Effector memory CD8-positive, alpha-beta T cell (primary cell): ENCODE results near the gene VPS8.

Source experiments
- ATAC-seq: fragments of 150-1000 bp; cut with Tn5 transposase; replicated peaks from 2 replicates; pipeline ENCODE4 v1.10.0; 2021; ENCODE audit warnings: mild to moderate bottlenecking, moderate library complexity
- DNase-seq, 3 experiments: peaks; one replicate each; pipeline ENCODE4 v3.0.0; 2021
- H3K27ac Mint-ChIP-seq, 2 donors: one replicate each; pipeline ENCODE4 v1.8.0; 2022; ENCODE audit warnings: mild to moderate bottlenecking in 2 of 2, mixed read lengths in 2 of 2, moderate library complexity in 2 of 2
- H3K27me3 Mint-ChIP-seq, 2 donors: one replicate each; pipeline ENCODE4 v1.8.0; 2022; ENCODE audit warnings: mixed read lengths in 2 of 2
- H3K36me3 Mint-ChIP-seq: one replicate; pipeline ENCODE4 v1.8.0; 2022; ENCODE audit warnings: mild to moderate bottlenecking, moderate library complexity, mixed read lengths; ENCODE audit not compliant: insufficient read depth
- H3K4me1 Mint-ChIP-seq, 2 donors: one replicate each; pipeline ENCODE4 v1.8.0; 2022; ENCODE audit warnings: low read depth in 2 of 2, mixed read lengths in 2 of 2
- H3K4me3 Mint-ChIP-seq, 2 donors: one replicate each; pipeline ENCODE4 v1.8.0; 2022; ENCODE audit warnings: mild to moderate bottlenecking in 2 of 2, mixed read lengths in 2 of 2, moderate library complexity in 2 of 2
- H3K9me3 Mint-ChIP-seq, 2 donors: one replicate each; pipeline ENCODE4 v1.8.0; 2022; ENCODE audit warnings: mixed read lengths in 2 of 2

VPS8 gene

DNA sequence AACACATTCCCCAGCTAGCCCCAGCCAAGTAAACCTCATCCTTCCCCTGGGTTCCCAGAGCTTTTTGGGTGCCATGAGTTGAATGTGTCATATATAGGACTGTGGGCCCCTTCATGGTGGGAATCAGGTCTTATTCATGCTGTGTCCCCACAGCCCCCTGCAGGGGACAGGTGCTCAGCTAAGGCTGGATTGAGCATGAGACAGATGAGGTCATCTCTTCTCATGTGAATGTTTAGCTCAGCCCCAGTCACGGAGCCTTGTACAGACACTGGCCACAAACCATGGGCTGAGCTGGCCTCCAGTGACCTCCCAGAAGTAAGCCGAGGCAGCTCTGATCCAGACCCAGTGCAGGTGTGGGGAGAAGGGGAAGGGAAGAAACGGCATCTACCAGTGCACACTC, 270.2 kb downstream of the VPS8 start:
- no peaks in the 10 kb centered on the region for H3K36me3 Mint-ChIP-seq
- DNase-seq (no peak), ATAC-seq (no peak)
- H3K27me3 Mint-ChIP-seq = peaks cover 19 to 43% of the 10 kb centered on the region in 2 donors
- no peaks in the 10 kb centered on the region for H3K4me1 Mint-ChIP-seq
- H3K9me3 Mint-ChIP-seq = no peaks in the 10 kb centered on the region
- H3K27ac Mint-ChIP-seq = no peak overlapping the region
- H3K4me3 Mint-ChIP-seq = no peak overlapping the region

DNA sequence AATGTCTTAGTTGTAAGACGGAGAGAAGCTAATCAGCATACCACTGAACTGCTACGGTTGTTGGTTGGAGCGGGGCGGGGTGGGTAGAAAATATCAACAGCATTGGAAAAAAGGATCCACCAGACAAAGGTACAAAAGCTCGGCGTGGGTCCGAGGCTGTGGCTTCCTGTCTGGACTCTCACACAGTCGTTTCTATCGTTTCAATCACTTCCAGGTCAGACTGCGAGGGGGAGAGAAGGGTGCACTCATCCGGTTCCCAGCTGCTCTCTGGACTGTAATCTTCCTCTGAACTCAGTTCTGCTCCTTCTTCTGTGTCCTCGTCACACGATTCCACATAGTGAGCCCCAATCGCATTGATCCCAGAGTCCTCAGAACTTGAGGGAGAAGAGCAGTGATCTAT, 270.9 kb downstream of the VPS8 start:
- H3K27me3 Mint-ChIP-seq = peaks cover 22 to 42% of the 10 kb centered on the region in 2 donors
- no peaks in the 10 kb centered on the region for H3K9me3 Mint-ChIP-seq
- no peak for DNase-seq
- H3K4me1 Mint-ChIP-seq = no peaks in the 10 kb centered on the region
- H3K27ac Mint-ChIP-seq = no peak overlapping the region
- no peaks in the 10 kb centered on the region for H3K36me3 Mint-ChIP-seq
- H3K4me3 Mint-ChIP-seq = no peak overlapping the region
- no peak for ATAC-seq

DNA sequence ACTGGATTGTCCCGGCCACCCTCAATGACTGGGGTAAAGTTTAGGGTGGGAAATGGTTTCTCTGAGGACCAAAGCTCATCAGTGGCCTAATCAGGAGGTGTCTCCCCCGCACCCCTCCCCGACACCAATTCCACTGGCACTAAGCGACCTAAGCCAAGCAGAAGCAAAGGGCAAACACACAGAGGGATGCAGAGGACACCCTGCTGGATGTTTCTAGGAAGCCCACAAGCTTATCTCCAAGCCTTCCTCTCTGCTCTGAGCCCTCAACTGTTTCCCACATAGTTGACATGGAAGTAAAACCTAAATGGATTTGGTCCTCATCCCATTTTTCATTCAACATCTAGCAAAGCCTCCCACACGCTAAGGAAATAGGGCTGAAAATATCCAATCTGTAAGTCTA, 272.4 kb downstream of the VPS8 start:
- Mint-ChIP-seq H3K27ac (no peak overlapping the region), H3K36me3 (no peaks in the 10 kb centered on the region), H3K4me1 (no peaks in the 10 kb centered on the region), H3K9me3 (no peaks in the 10 kb centered on the region), H3K4me3 (no peak overlapping the region), H3K27me3 (peaks cover 22 to 42% of the 10 kb centered on the region in 2 donors)
- no peak for ATAC-seq
- DNase-seq = no peak

DNA sequence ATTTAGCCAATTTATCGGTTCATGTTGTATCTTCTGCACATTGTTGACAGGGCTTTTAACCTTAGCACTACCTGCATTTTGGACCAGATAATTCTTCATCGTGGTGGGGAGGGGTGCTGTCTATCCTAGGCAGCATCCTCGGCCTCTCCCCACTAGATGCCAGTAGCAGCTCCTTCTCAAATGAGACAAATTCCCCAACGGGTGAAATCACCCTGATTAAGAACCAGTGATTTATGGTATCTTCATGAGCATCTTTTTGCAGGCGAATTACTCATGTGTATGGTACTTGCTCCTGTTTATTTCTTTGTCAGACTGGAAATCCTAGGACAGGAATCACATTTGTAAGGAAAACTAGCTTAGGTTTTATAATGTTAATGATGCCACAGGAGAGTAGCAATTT, 272.9 kb downstream of the VPS8 start:
- DNase-seq = no peak
- Mint-ChIP-seq H3K27me3 (peaks cover 22 to 42% of the 10 kb centered on the region in 2 donors), H3K9me3 (no peaks in the 10 kb centered on the region), H3K4me3 (no peak overlapping the region), H3K27ac (no peak overlapping the region), H3K4me1 (no peaks in the 10 kb centered on the region), H3K36me3 (no peaks in the 10 kb centered on the region)
- no peak for ATAC-seq

- Mint-ChIP-seq H3K27ac (no peak overlapping the region), H3K36me3 (no peaks in the 10 kb centered on the region), H3K9me3 (no peaks in the 10 kb centered on the region), H3K27me3 (peaks cover 34 to 36% of the 10 kb centered on the region in 2 donors), H3K4me1 (no peaks in the 10 kb centered on the region), H3K4me3 (no peak overlapping the region)
- DNase-seq (no peak), ATAC-seq (no peak)
Measured at GRCh38 chr3:185087419-185087818, 275.5 kb downstream of the VPS8 start.

DNA sequence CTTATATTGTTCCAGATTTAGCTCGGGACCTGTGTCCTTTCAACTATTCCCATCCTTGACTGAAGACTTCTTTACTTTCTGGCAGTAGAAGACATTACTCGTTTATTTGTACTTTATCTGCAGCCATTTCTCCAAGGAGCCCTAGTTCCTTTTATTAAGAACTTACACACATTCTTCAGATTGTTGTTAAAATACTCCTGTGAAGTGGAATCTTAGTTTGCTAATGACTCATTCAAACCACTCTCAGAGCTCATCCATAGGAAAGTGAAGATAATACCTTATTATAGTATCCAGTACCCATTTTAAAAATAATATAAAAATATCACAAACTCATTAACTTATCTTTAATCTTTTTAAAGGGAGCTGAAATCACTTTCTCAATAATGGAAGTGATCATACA, 277.4 kb downstream of the VPS8 start:
- Mint-ChIP-seq H3K27ac (no peak overlapping the region), H3K4me3 (no peak overlapping the region), H3K4me1 (no peaks in the 10 kb centered on the region), H3K27me3 (peaks cover 39 to 50% of the 10 kb centered on the region in 2 donors), H3K36me3 (no peaks in the 10 kb centered on the region), H3K9me3 (no peaks in the 10 kb centered on the region)
- DNase-seq (no peak), ATAC-seq (no peak)

- peaks cover 39 to 52% of the 10 kb centered on the region in 2 donors for H3K27me3 Mint-ChIP-seq
- H3K27ac Mint-ChIP-seq = no peak overlapping the region
- no peak for DNase-seq
- no peaks in the 10 kb centered on the region for H3K9me3 Mint-ChIP-seq
- H3K36me3 Mint-ChIP-seq = no peaks in the 10 kb centered on the region
- ATAC-seq = no peak
- H3K4me3 Mint-ChIP-seq = no peak overlapping the region
- no peaks in the 10 kb centered on the region for H3K4me1 Mint-ChIP-seq
Measured at GRCh38 chr3:185089751-185090150, 277.8 kb downstream of the VPS8 start.

DNA sequence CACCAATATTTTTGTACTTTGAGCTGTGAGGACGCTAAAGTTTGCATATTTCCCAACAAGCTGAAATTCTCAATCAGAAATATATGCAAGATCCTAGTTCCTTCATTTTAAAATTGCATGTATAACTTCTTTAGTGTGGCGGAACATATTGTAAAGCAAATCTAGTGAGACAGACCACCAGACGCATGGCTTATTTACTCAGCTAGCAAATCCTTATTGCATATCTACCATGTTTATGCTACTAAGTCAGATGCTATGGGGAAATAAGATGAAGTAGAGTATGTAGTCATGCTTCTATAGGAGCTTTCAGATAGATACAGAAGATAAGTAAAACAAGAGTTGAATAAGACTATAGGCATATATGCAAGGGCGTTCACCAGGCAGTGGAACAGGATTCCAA, 278.8 kb downstream of the VPS8 start:
- no peaks in the 10 kb centered on the region for H3K4me1 Mint-ChIP-seq
- no peak for ATAC-seq

GRCh38 chr3:185093116-185093515, 281.1 kb downstream of the VPS8 start:
- Mint-ChIP-seq H3K9me3 (no peaks in the 10 kb centered on the region), H3K27me3 (peaks cover 45 to 54% of the 10 kb centered on the region in 2 donors), H3K36me3 (no peaks in the 10 kb centered on the region), H3K4me1 (no peaks in the 10 kb centered on the region), H3K4me3 (no peak overlapping the region), H3K27ac (no peak overlapping the region)
- ATAC-seq (no peak), DNase-seq (no peak)

More for the DNA sequence above, 278.8 kb downstream of the VPS8 start:
- no peak overlapping the region for H3K4me3 Mint-ChIP-seq
- no peak overlapping the region for H3K27ac Mint-ChIP-seq
- no peaks in the 10 kb centered on the region for H3K9me3 Mint-ChIP-seq
- peaks cover 34 to 48% of the 10 kb centered on the region in 2 donors for H3K27me3 Mint-ChIP-seq
- no peak for DNase-seq
- no peaks in the 10 kb centered on the region for H3K36me3 Mint-ChIP-seq

- Mint-ChIP-seq H3K4me1 (no peaks in the 10 kb centered on the region), H3K27ac (no peak overlapping the region), H3K36me3 (no peaks in the 10 kb centered on the region), H3K27me3 (peaks cover 57 to 65% of the 10 kb centered on the region in 2 donors), H3K4me3 (no peak overlapping the region), H3K9me3 (no peaks in the 10 kb centered on the region)
- no peak for DNase-seq
- ATAC-seq = no peak
Measured at GRCh38 chr3:185094697-185095096, 282.7 kb downstream of the VPS8 start.
